Caco-2 (cell line): Measurements from ENCODE around the gene THY1. TPM values are rescaled to one million over a fixed set of nuclear protein-coding genes. Genes with fewer than 3 reads are reported as not detected.
"Not testable (repeated sequence)": the region's sequence is repeated elsewhere in the genome, so short reads cannot be mapped to it uniquely, and the experiment has no call there.

Experiments used
- BruUV-seq: library from RNA; stranded (reverse); fragments of 400-500 nt; replicated peaks from 2 replicates; lab custom pipeline; 2021; lab: Mats Ljungman, UMichigan
- CTCF ChIA-PET: fragments of 300-600 bp; sonication (Branson Sonifier 250); formaldehyde crosslinking; loops from one replicate; lab custom pipeline; 2022; ENCODE audit warnings: antibody characterized with exemption; lab: Charles Lee
- POLR2A ChIA-PET: fragments of 300-600 bp; sonication (Branson Sonifier 250); formaldehyde crosslinking; loops from one replicate; lab custom pipeline; 2022; ENCODE audit warnings: antibody characterized with exemption; lab: Charles Lee
- DNase-seq, 2 experiments: peaks; one replicate each; pipeline versions ENCODE4 v3.0.0 to v3.0.0-alpha.2; 2020 to 2022
- H3K27me3 ChIP-seq: replicated peaks from 2 replicates; pipeline ENCODE4 v1.6.0; 2011; ENCODE audit warnings: low read length; ENCODE audit not compliant: control insufficient read depth, insufficient read depth
- H3K36me3 ChIP-seq: 2 replicates; pipeline ENCODE4 v1.5.1; 2011; ENCODE audit warnings: low read length; ENCODE audit not compliant: control insufficient read depth, insufficient read depth
- H3K4me1 ChIP-seq: fragments of 250-450 bp; sonication (Bioruptor Pico); 2 replicates; pipeline ENCODE4 v1.5.1; 2020; ENCODE audit warnings: mild to moderate bottlenecking
- H3K4me3 ChIP-seq: 2 replicates; pipeline ENCODE4 v1.5.1; 2011; ENCODE audit warnings: low read depth, mild to moderate bottlenecking, control low read depth, low read length
- H3K9me3 ChIP-seq: fragments of 250-450 bp; sonication (Bioruptor Pico); 2 replicates; pipeline ENCODE4 v1.5.1; 2020; ENCODE audit warnings: mild to moderate bottlenecking, moderate library complexity
- H3K27ac Mint-ChIP-seq: one replicate; pipeline ENCODE4 v1.8.0; 2022; ENCODE audit warnings: mixed read lengths; ENCODE audit not compliant: unreplicated experiment
- H3K27me3 Mint-ChIP-seq: one replicate; pipeline ENCODE4 v1.8.0; 2022; ENCODE audit warnings: mixed read lengths; ENCODE audit not compliant: insufficient read depth, unreplicated experiment
- H3K36me3 Mint-ChIP-seq: one replicate; pipeline ENCODE4 v1.8.0; 2022; ENCODE audit warnings: mild to moderate bottlenecking, mixed read lengths; ENCODE audit not compliant: insufficient read depth, unreplicated experiment
- H3K4me1 Mint-ChIP-seq: one replicate; pipeline ENCODE4 v1.8.0; 2022; ENCODE audit warnings: low read depth, mixed read lengths; ENCODE audit not compliant: unreplicated experiment
- H3K4me3 Mint-ChIP-seq: one replicate; pipeline ENCODE4 v1.8.0; 2022; ENCODE audit warnings: mild to moderate bottlenecking, moderate library complexity, mixed read lengths; ENCODE audit not compliant: unreplicated experiment
- H3K9me3 Mint-ChIP-seq: one replicate; pipeline ENCODE4 v1.8.0; 2022; ENCODE audit warnings: mixed read lengths; ENCODE audit not compliant: unreplicated experiment
- CTCF ChIP-seq, 2 experiments: fragments of 200-600 bp in 1 of 2; IDR thresholded peaks; 1 replicate in 1 of 2; 2 replicates in 1 of 2; pipeline versions ENCODE4 v1.5.1 to v1.8.0; 2011 to 2022; ENCODE audit warnings: antibody characterized with exemption in 1 of 2, control low read depth in 1 of 2, inconsistent platforms in 1 of 2, low read depth in 1 of 2, low read length in 1 of 2, mild to moderate bottlenecking in 1 of 2, moderate library complexity in 1 of 2; ENCODE audit not compliant: insufficient read depth in 1 of 2, severe bottlenecking in 1 of 2, unreplicated experiment in 1 of 2
- intact Hi-C: fragments of 100-400 bp; cut with micrococcal nuclease; formaldehyde crosslinking; loops from one replicate; pipeline ENCODE4 v1.10.0; 2022; ENCODE audit not compliant: unreplicated experiment
- total RNA-seq: library from RNA; stranded (reverse); gene quantifications from 2 replicates; pipeline ENCODE4 v1.2.3, GENCODE V29; 2022

The THY1 gene
- total RNA-seq, 1 experiment from 2014 or later, result not detected

GRCh38 chr11:119438599-119438998 lies 15.6 kb upstream of the THY1 start:
- Histone ChIP-seq H3K27me3 (no peaks in the 10 kb centered on the region), H3K36me3 (no peaks in the 10 kb centered on the region), H3K4me3 (no peak overlapping the region), H3K9me3 (no peaks in the 10 kb centered on the region), H3K4me1 (peaks cover 6% of the 10 kb centered on the region; the same call in 1 of the 2 replicates)
- Mint-ChIP-seq H3K4me3 (no peak overlapping the region), H3K4me1 (no peaks in the 10 kb centered on the region), H3K27me3 (peaks cover 4% of the 10 kb centered on the region), H3K27ac (no peak overlapping the region), H3K9me3 (no peaks in the 10 kb centered on the region), H3K36me3 (peaks cover 6% of the 10 kb centered on the region)
- intact Hi-C loops, result no loop called here
- POLR2A ChIA-PET, result no interaction called here
- DNase-seq, result no peak
- no TSS peak for BruUV-seq
- TF ChIP-seq CTCF (IDR thresholded peaks at IDR 0.05; ENCODE audit: insufficient read depth in 1 of 2, low read depth in 1 of 2, low read length in 1 of 2, severe bottlenecking in 1 of 2, unreplicated experiment in 1 of 2), result no peak
- CTCF ChIA-PET, result interaction anchor here (0.6 to 0.7 kb wide), 2 partner anchors 32 to 83 kb away, joined by 3 to 4 read pairs; no protein-coding TSS in a partner anchor

- BruUV-seq, DNase-seq, H3K4me1 ChIP-seq, H3K4me3 ChIP-seq, H3K27ac Mint-ChIP-seq, H3K27me3 ChIP-seq, H3K9me3 ChIP-seq, CTCF ChIA-PET, POLR2A ChIA-PET, intact Hi-C loops, H3K9me3 Mint-ChIP-seq, H3K4me3 Mint-ChIP-seq, H3K36me3 ChIP-seq, H3K36me3 Mint-ChIP-seq, H3K27me3 Mint-ChIP-seq, H3K4me1 Mint-ChIP-seq: not testable (repeated sequence)
Measured at GRCh38 chr11:119437521-119437920, 14.5 kb upstream of the THY1 start.

- no peaks in the 10 kb centered on the region for H3K9me3 ChIP-seq
- H3K4me1 Mint-ChIP-seq, result no peaks in the 10 kb centered on the region
- no peak overlapping the region for H3K4me3 Mint-ChIP-seq
- H3K27me3 Mint-ChIP-seq, result peaks cover 2% of the 10 kb centered on the region
- no peak for DNase-seq
- ChIA-PET POLR2A (no interaction called here), CTCF (no interaction called here)
- peaks cover 6% of the 10 kb centered on the region for H3K36me3 Mint-ChIP-seq
- no peak overlapping the region for H3K27ac Mint-ChIP-seq
- no TSS peak for BruUV-seq
- TF ChIP-seq CTCF (IDR thresholded peaks at IDR 0.05; ENCODE audit: insufficient read depth in 1 of 2, low read depth in 1 of 2, low read length in 1 of 2, severe bottlenecking in 1 of 2, unreplicated experiment in 1 of 2), result no peak
- H3K9me3 Mint-ChIP-seq, result no peaks in the 10 kb centered on the region
- H3K4me3 ChIP-seq, result no peak overlapping the region
- intact Hi-C loops, result no loop called here
- peaks cover 6% of the 10 kb centered on the region; the same call in 1 of the 2 replicates for H3K4me1 ChIP-seq
- no peaks in the 10 kb centered on the region for H3K27me3 ChIP-seq
- no peaks in the 10 kb centered on the region for H3K36me3 ChIP-seq
Measured at GRCh38 chr11:119436711-119437110, 13.7 kb upstream of the THY1 start.

GRCh38 chr11:119436093-119436492 lies 13.1 kb upstream of the THY1 start:
- BruUV-seq, result no TSS peak
- Mint-ChIP-seq H3K4me1 (no peaks in the 10 kb centered on the region), H3K27ac (no peak overlapping the region), H3K4me3 (no peak overlapping the region), H3K36me3 (peaks cover 6% of the 10 kb centered on the region), H3K27me3 (peaks cover 7% of the 10 kb centered on the region), H3K9me3 (no peaks in the 10 kb centered on the region)
- POLR2A ChIA-PET, result no interaction called here
- no peaks in the 10 kb centered on the region for H3K36me3 ChIP-seq
- CTCF ChIA-PET, result no interaction called here
- DNase-seq, result no peak
- peaks cover 2% of the 10 kb centered on the region; the same call in 1 of the 2 replicates for H3K4me1 ChIP-seq
- H3K4me3 ChIP-seq, result no peak overlapping the region
- TF ChIP-seq CTCF (IDR thresholded peaks at IDR 0.05; ENCODE audit: insufficient read depth in 1 of 2, low read depth in 1 of 2, low read length in 1 of 2, severe bottlenecking in 1 of 2, unreplicated experiment in 1 of 2), result no peak
- no peaks in the 10 kb centered on the region for H3K9me3 ChIP-seq
- H3K27me3 ChIP-seq, result no peaks in the 10 kb centered on the region
- intact Hi-C loops, result no loop called here
